Measurements from ENCODE around the gene VTI1A. TPM values are rescaled to one million over a fixed set of nuclear protein-coding genes. Genes with fewer than 3 reads are reported as not detected.
A peak's percentile ranks its signal among the peaks of the same experiment; 100 is the strongest.

VTI1A gene
- total and polyA plus RNA-seq, 2 of the 13 experiments (the other 11 are each of a cell fraction or from before 2014, with no cell fraction given): 11.7 to 32.7 TPM

- no peak for TF ChIP-seq MTERF4 (CRISPR knock-in tag; IDR thresholded peaks at IDR 0.05)
- TF ChIP-seq GLI4 (CRISPR knock-in tag; IDR thresholded peaks at IDR 0.05; ENCODE audit: borderline replicate concordance): no peak
- TF ChIP-seq ZNF317 (CRISPR knock-in tag; IDR thresholded peaks at IDR 0.05): no peak
- TF ChIP-seq TARDBP (CRISPR knock-in tag; IDR thresholded peaks at IDR 0.05): peak; percentile 91
- no peak for TF ChIP-seq NAIF1 (CRISPR knock-in tag; IDR thresholded peaks at IDR 0.05; ENCODE audit: borderline replicate concordance)
- TF ChIP-seq ZMYM3 (CRISPR knock-in tag; IDR thresholded peaks at IDR 0.05): peak; percentile 54; the same call in 1 of the 2 replicates
- TF ChIP-seq ZNF768 (CRISPR knock-in tag; IDR thresholded peaks at IDR 0.05): no peak
- TF ChIP-seq, protein P1, sequence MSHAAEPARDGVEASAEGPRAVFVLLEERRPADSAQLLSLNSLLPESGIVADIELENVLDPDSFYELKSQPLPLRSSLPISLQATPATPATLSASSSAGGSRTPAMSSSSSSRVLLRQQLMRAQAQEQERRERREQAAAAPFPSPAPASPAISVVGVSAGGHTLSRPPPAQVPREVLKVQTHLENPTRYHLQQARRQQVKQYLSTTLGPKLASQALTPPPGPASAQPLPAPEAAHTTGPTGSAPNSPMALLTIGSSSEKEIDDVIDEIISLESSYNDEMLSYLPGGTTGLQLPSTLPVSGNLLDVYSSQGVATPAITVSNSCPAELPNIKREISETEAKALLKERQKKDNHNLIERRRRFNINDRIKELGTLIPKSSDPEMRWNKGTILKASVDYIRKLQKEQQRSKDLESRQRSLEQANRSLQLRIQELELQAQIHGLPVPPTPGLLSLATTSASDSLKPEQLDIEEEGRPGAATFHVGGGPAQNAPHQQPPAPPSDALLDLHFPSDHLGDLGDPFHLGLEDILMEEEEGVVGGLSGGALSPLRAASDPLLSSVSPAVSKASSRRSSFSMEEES (CRISPR knock-in tag; IDR thresholded peaks at IDR 0.05): peak; percentile 39; the same call in 1 of the 2 replicates
- TF ChIP-seq ZNF331 (CRISPR knock-in tag; IDR thresholded peaks at IDR 0.05): peak; percentile 92
- no peak for TF ChIP-seq CCAR2 (optimal IDR thresholded peaks at IDR 0.05; ENCODE audit: low read depth, low read length)
- no peak for TF ChIP-seq ZNF326 (CRISPR knock-in tag; IDR thresholded peaks at IDR 0.05; ENCODE audit: borderline replicate concordance)
- TF ChIP-seq ZNF138 (CRISPR knock-in tag; IDR thresholded peaks at IDR 0.05; ENCODE audit: low read depth): no peak
- no peak for TF ChIP-seq MED13 (CRISPR knock-in tag; IDR thresholded peaks at IDR 0.05)
- no peak for TF ChIP-seq HNRNPK (IDR thresholded peaks at IDR 0.05; ENCODE audit: low read depth, low read length, poor library complexity, severe bottlenecking)
- 0 out of 2 replicates have a peak, but pooled peaks have one; percentile 16 for TF ChIP-seq PHF8 (CRISPR knock-in tag; IDR thresholded peaks at IDR 0.05)
- TF ChIP-seq, protein P2, sequence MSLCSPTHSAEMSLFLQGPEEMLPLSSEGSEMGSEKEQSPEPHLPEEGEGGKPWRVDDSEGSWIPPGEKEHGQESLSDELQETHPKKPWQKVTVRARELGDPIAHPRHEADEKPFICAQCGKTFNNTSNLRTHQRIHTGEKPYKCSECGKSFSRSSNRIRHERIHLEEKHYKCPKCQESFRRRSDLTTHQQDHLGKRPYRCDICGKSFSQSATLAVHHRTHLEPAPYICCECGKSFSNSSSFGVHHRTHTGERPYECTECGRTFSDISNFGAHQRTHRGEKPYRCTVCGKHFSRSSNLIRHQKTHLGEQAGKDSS (CRISPR knock-in tag; IDR thresholded peaks at IDR 0.05; ENCODE audit: borderline replicate concordance, low read depth): no peak
- peak; percentile 78 for TF ChIP-seq HDAC1 (CRISPR knock-in tag; IDR thresholded peaks at IDR 0.05)
- no peak for TF ChIP-seq KLF6 (CRISPR knock-in tag; IDR thresholded peaks at IDR 0.05)
- no peak for TF ChIP-seq ZNF841 (CRISPR knock-in tag; IDR thresholded peaks at IDR 0.05; ENCODE audit: borderline replicate concordance)
- no peak for TF ChIP-seq ZNF460 (CRISPR knock-in tag; IDR thresholded peaks at IDR 0.05; ENCODE audit: borderline replicate concordance)
- TF ChIP-seq ZNF3 (CRISPR knock-in tag; IDR thresholded peaks at IDR 0.05): no peak
- 0 out of 2 replicates have a peak, but pooled peaks have one; percentile 20 for TF ChIP-seq POLR2AphosphoS5 (IDR thresholded peaks at IDR 0.05; ENCODE audit: low read depth, low read length)
- TF ChIP-seq HMG20A (CRISPR knock-in tag; IDR thresholded peaks at IDR 0.05; ENCODE audit: borderline replicate concordance): peak; percentile 89; the same call in 1 of the 2 replicates
- no peak for TF ChIP-seq ZNF670 (CRISPR knock-in tag; IDR thresholded peaks at IDR 0.05; ENCODE audit: borderline replicate concordance)
- TF ChIP-seq ZNF619 (CRISPR knock-in tag; IDR thresholded peaks at IDR 0.05): no peak
- TF ChIP-seq ZNF430 (CRISPR knock-in tag; IDR thresholded peaks at IDR 0.05): no peak
- no peak for TF ChIP-seq ZNF382 (CRISPR knock-in tag; IDR thresholded peaks at IDR 0.05; ENCODE audit: borderline replicate concordance)
- TF ChIP-seq, protein P3, sequence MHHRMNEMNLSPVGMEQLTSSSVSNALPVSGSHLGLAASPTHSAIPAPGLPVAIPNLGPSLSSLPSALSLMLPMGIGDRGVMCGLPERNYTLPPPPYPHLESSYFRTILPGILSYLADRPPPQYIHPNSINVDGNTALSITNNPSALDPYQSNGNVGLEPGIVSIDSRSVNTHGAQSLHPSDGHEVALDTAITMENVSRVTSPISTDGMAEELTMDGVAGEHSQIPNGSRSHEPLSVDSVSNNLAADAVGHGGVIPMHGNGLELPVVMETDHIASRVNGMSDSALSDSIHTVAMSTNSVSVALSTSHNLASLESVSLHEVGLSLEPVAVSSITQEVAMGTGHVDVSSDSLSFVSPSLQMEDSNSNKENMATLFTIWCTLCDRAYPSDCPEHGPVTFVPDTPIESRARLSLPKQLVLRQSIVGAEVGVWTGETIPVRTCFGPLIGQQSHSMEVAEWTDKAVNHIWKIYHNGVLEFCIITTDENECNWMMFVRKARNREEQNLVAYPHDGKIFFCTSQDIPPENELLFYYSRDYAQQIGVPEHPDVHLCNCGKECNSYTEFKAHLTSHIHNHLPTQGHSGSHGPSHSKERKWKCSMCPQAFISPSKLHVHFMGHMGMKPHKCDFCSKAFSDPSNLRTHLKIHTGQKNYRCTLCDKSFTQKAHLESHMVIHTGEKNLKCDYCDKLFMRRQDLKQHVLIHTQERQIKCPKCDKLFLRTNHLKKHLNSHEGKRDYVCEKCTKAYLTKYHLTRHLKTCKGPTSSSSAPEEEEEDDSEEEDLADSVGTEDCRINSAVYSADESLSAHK (CRISPR knock-in tag; IDR thresholded peaks at IDR 0.05; ENCODE audit: borderline replicate concordance): no peak
Measured at GRCh38 chr10:112678581-112678980, 231.6 kb downstream of the VTI1A start (continued).

Data from HepG2 (cell line).